NCI-H748 (cell line): Measurements from ENCODE around the gene COL4A4.
A peak's percentile ranks its signal among the peaks of the same experiment; 100 is the strongest.

ENCODE experiments used
- DNase-seq: peaks from one replicate; lab custom pipeline; 2025; ENCODE audit not compliant: unreplicated experiment; lab: John Stamatoyannopoulos, UW

COL4A4 gene

GRCh38 chr2:227163485-227163997, 464 bp downstream of the COL4A4 start:
- peak; percentile 52 for DNase-seq

GRCh38 chr2:227161947-227162346, 2.1 kb downstream of the COL4A4 start:
- DNase-seq: no peak

GRCh38 chr2:227160164-227160563, 3.8 kb downstream of the COL4A4 start:
- peak; percentile 3 for DNase-seq

- no peak for DNase-seq
Measured at GRCh38 chr2:227154986-227155774, 8.8 kb downstream of the COL4A4 start.

- DNase-seq: no peak
Measured at GRCh38 chr2:227153758-227154486, 10.1 kb downstream of the COL4A4 start.

- no peak for DNase-seq
Measured at GRCh38 chr2:227153307-227153706, 10.7 kb downstream of the COL4A4 start.

GRCh38 chr2:227152093-227152766, 11.8 kb downstream of the COL4A4 start:
- no peak for DNase-seq

- DNase-seq: peak; percentile 32
Measured at GRCh38 chr2:227150222-227150936, 13.6 kb downstream of the COL4A4 start.

GRCh38 chr2:227148106-227148505, 15.9 kb downstream of the COL4A4 start:
- DNase-seq: no peak

GRCh38 chr2:227147023-227147422, 17.0 kb downstream of the COL4A4 start:
- DNase-seq: no peak

GRCh38 chr2:227146456-227146855, 17.5 kb downstream of the COL4A4 start:
- no peak for DNase-seq

- DNase-seq: no peak
Measured at GRCh38 chr2:227143895-227144294, 20.1 kb downstream of the COL4A4 start.

- DNase-seq: no peak
Measured at GRCh38 chr2:227141301-227141700, 22.7 kb downstream of the COL4A4 start.

GRCh38 chr2:227134591-227134990, 29.4 kb downstream of the COL4A4 start:
- DNase-seq: no peak

GRCh38 chr2:227132986-227133385, 31.0 kb downstream of the COL4A4 start:
- no peak for DNase-seq

GRCh38 chr2:227130636-227131035, 33.4 kb downstream of the COL4A4 start:
- DNase-seq: no peak

- peak; percentile 87 for DNase-seq
Measured at GRCh38 chr2:227127201-227127600, 36.8 kb downstream of the COL4A4 start.

- DNase-seq: peak; percentile 12
Measured at GRCh38 chr2:227125506-227125905, 38.5 kb downstream of the COL4A4 start.

- peak; percentile 34 for DNase-seq
Measured at GRCh38 chr2:227124811-227125210, 39.2 kb downstream of the COL4A4 start.

GRCh38 chr2:227123697-227124096, 40.3 kb downstream of the COL4A4 start:
- DNase-seq: no peak

- DNase-seq: no peak
Measured at GRCh38 chr2:227118353-227118752, 45.7 kb downstream of the COL4A4 start.
